Smooth muscle cell (in vitro differentiated cells): ENCODE measurements around the gene MPL. TPM values are rescaled to one million over a fixed set of nuclear protein-coding genes. Genes with fewer than 3 reads are reported as not detected.

Experiments
- DNase-seq: peaks from one replicate; lab custom pipeline; 2025; ENCODE audit not compliant: unreplicated experiment; lab: John Stamatoyannopoulos, UW
- H2AFZ ChIP-seq: fragments of 200-600 bp; sonication (generic); 2 replicates; pipeline ENCODE4 v1.6.0; 2016; ENCODE audit warnings: antibody characterized with exemption, low read depth, mild to moderate bottlenecking
- H3F3A ChIP-seq: fragments of 200-600 bp; sonication (generic); 2 replicates; pipeline ENCODE4 v1.6.0; 2017; ENCODE audit warnings: antibody characterized with exemption, low read depth
- H3K27ac ChIP-seq: fragments of 200-600 bp; sonication (generic); 2 replicates; pipeline ENCODE4 v1.5.1; 2016; ENCODE audit warnings: low read depth, mild to moderate bottlenecking
- H3K27me3 ChIP-seq: fragments of 200-600 bp; sonication (generic); 2 replicates; pipeline ENCODE4 v1.6.1; 2016; ENCODE audit warnings: low read depth, mild to moderate bottlenecking
- H3K36me3 ChIP-seq: fragments of 200-600 bp; sonication (generic); 2 replicates; pipeline ENCODE4 v1.5.1; 2016; ENCODE audit warnings: low read depth
- H3K4me1 ChIP-seq: fragments of 200-600 bp; sonication (generic); 2 replicates; pipeline ENCODE4 v1.5.1; 2016; ENCODE audit warnings: low read depth
- H3K4me2 ChIP-seq: fragments of 200-600 bp; sonication (generic); 2 replicates; pipeline ENCODE4 v1.6.0; 2016; ENCODE audit warnings: mild to moderate bottlenecking
- H3K4me3 ChIP-seq: fragments of 200-600 bp; sonication (generic); 2 replicates; pipeline ENCODE4 v1.5.1; 2016; ENCODE audit warnings: mild to moderate bottlenecking
- H3K79me2 ChIP-seq: fragments of 200-600 bp; sonication (generic); 2 replicates; pipeline ENCODE4 v1.6.0; 2016; ENCODE audit warnings: low read depth, mild to moderate bottlenecking
- H3K9ac ChIP-seq: fragments of 200-600 bp; sonication (generic); 2 replicates; pipeline ENCODE4 v1.6.0; 2016; ENCODE audit warnings: low read depth
- H3K9me3 ChIP-seq: fragments of 200-600 bp; sonication (generic); replicated peaks from 2 replicates; pipeline ENCODE4 v1.5.1; 2016; ENCODE audit warnings: low read depth
- H4K20me1 ChIP-seq: fragments of 200-600 bp; sonication (generic); 2 replicates; pipeline ENCODE4 v1.6.0; 2016; ENCODE audit warnings: low read depth
- WGBS: methylation state at CpG from one replicate; pipeline ENCODE4 v1.1.7; 2016; ENCODE audit warnings: low lambda C conversion rate; 5-methylcytosine and 5-hydroxymethylcytosine counted together
- polyA plus RNA-seq: library from polyadenylated mRNA; unstranded; fragments of >200 nt; fragmentation: Nextera tagmentation; extraction: Ambion mirVana; gene quantifications from 2 replicates; pipeline ENCODE4 v1.2.1, GENCODE V29; 2016
- total RNA-seq: library from RNA; depleted of rRNA; stranded (reverse); fragments of >200 nt; gene quantifications from 2 replicates; pipeline ENCODE4 v1.2.3, GENCODE V29; 2014
- TF ChIP-seq, protein P1 (sequence below): fragments of 200-600 bp; sonication (generic); IDR thresholded peaks from 2 replicates; pipeline ENCODE4 v1.5.1; 2017; ENCODE audit warnings: borderline replicate concordance, mild to moderate bottlenecking, antibody characterized with exemption; ENCODE audit not compliant: insufficient read depth, poor library complexity, severe bottlenecking

Gene MPL
- total and polyA plus RNA-seq, 2 experiments from 2014 or later, result not detected

GRCh38 chr1:43305461-43305860 lies 32.2 kb upstream of the MPL start:
- no peaks in the 10 kb centered on the region for H3K36me3 ChIP-seq
- no peaks in the 10 kb centered on the region for H3F3A ChIP-seq
- H3K4me1 ChIP-seq, result no peaks in the 10 kb centered on the region
- H3K9me3 ChIP-seq, result no peaks in the 10 kb centered on the region
- H4K20me1 ChIP-seq, result no peaks in the 10 kb centered on the region
- no peak overlapping the region for H2AFZ ChIP-seq
- no peak overlapping the region for H3K4me3 ChIP-seq
- no peak for DNase-seq
- no peak overlapping the region for H3K4me2 ChIP-seq
- TF ChIP-seq, protein P1, sequence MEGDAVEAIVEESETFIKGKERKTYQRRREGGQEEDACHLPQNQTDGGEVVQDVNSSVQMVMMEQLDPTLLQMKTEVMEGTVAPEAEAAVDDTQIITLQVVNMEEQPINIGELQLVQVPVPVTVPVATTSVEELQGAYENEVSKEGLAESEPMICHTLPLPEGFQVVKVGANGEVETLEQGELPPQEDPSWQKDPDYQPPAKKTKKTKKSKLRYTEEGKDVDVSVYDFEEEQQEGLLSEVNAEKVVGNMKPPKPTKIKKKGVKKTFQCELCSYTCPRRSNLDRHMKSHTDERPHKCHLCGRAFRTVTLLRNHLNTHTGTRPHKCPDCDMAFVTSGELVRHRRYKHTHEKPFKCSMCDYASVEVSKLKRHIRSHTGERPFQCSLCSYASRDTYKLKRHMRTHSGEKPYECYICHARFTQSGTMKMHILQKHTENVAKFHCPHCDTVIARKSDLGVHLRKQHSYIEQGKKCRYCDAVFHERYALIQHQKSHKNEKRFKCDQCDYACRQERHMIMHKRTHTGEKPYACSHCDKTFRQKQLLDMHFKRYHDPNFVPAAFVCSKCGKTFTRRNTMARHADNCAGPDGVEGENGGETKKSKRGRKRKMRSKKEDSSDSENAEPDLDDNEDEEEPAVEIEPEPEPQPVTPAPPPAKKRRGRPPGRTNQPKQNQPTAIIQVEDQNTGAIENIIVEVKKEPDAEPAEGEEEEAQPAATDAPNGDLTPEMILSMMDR, result no peak
- no peak overlapping the region for H3K9ac ChIP-seq
- no peaks in the 10 kb centered on the region for H3K27me3 ChIP-seq
- H3K27ac ChIP-seq, result no peak overlapping the region
- H3K79me2 ChIP-seq, result no peaks in the 10 kb centered on the region
- 90% methylated on average over 3 of the region's 3 CpGs for WGBS

- Histone ChIP-seq H3K4me1 (no peaks in the 10 kb centered on the region), H2AFZ (no peak overlapping the region), H4K20me1 (no peaks in the 10 kb centered on the region), H3K9ac (no peak overlapping the region), H3K36me3 (no peaks in the 10 kb centered on the region), H3F3A (no peaks in the 10 kb centered on the region), H3K4me3 (no peak overlapping the region), H3K4me2 (no peak overlapping the region), H3K27me3 (no peaks in the 10 kb centered on the region), H3K27ac (no peak overlapping the region), H3K79me2 (no peaks in the 10 kb centered on the region), H3K9me3 (no peaks in the 10 kb centered on the region)
- no peak for DNase-seq
- TF ChIP-seq, protein P1, result no peak
- 87% methylated on average over 6 of the region's 6 CpGs for WGBS
Observed at GRCh38 chr1:43305926-43306687, 31.5 kb upstream of the MPL start.

GRCh38 chr1:43306688-43307457 lies 30.7 kb upstream of the MPL start:
- Histone ChIP-seq H3K27ac (no peak overlapping the region), H3K9ac (no peak overlapping the region), H4K20me1 (no peaks in the 10 kb centered on the region), H3F3A (no peaks in the 10 kb centered on the region), H3K79me2 (no peaks in the 10 kb centered on the region), H3K4me3 (no peak overlapping the region), H3K27me3 (no peaks in the 10 kb centered on the region), H2AFZ (no peak overlapping the region), H3K4me1 (no peaks in the 10 kb centered on the region), H3K9me3 (no peaks in the 10 kb centered on the region), H3K36me3 (no peaks in the 10 kb centered on the region), H3K4me2 (no peak overlapping the region)
- 95% methylated on average over 17 of the region's 17 CpGs for WGBS
- TF ChIP-seq, protein P1, result no peak
- DNase-seq, result no peak
